RWPE2 (cell line): ENCODE measurements around the gene FCHSD1.
A peak's percentile ranks its signal among the peaks of the same experiment; 100 is the strongest.

ENCODE experiments used
- ATAC-seq: fragments of 200-7000 bp; cut with Tn5 transposase; 3 replicates; pipeline ENCODE4 v1.9.1; 2021; ENCODE audit warnings: low read depth
- DNase-seq: peaks from one replicate; pipeline ENCODE4 v3.0.0-alpha.2; 2020; ENCODE audit warnings: low spot score
- H3K27ac ChIP-seq: fragments of 450-650 bp; 2 replicates; pipeline ENCODE4 v1.5.1; 2017; ENCODE audit warnings: mild to moderate bottlenecking; ENCODE audit not compliant: poor library complexity, severe bottlenecking
- H3K27me3 ChIP-seq: fragments of 250-450 bp; sonication (Bioruptor Pico); 2 replicates; pipeline ENCODE4 v1.5.1; 2021; ENCODE audit warnings: mild to moderate bottlenecking, moderate library complexity; ENCODE audit not compliant: insufficient read depth, poor library complexity, severe bottlenecking
- H3K36me3 ChIP-seq: fragments of 250-450 bp; sonication (Bioruptor Pico); 2 replicates; pipeline ENCODE4 v1.5.1; 2020; ENCODE audit warnings: low read depth, mild to moderate bottlenecking, moderate library complexity
- H3K4me1 ChIP-seq: fragments of 250-450 bp; sonication (Bioruptor Pico); 2 replicates; pipeline ENCODE4 v1.5.1; 2021; ENCODE audit warnings: mild to moderate bottlenecking, moderate library complexity; ENCODE audit not compliant: insufficient read depth, poor library complexity, severe bottlenecking
- H3K4me3 ChIP-seq: fragments of 250-450 bp; sonication (Bioruptor Pico); 2 replicates; pipeline ENCODE4 v1.5.1; 2021; ENCODE audit warnings: mild to moderate bottlenecking, moderate library complexity; ENCODE audit not compliant: severe bottlenecking
- H3K9me3 ChIP-seq: fragments of 250-450 bp; sonication (Bioruptor Pico); 2 replicates; pipeline ENCODE4 v1.5.1; 2021; ENCODE audit warnings: mild to moderate bottlenecking, moderate library complexity; ENCODE audit not compliant: severe bottlenecking
- TF ChIP-seq, protein P1 (sequence below): fragments of 450-650 bp; IDR thresholded peaks from one replicate; pipeline ENCODE4 v1.5.1; 2017; ENCODE audit warnings: mild to moderate bottlenecking, moderate library complexity; ENCODE audit not compliant: poor library complexity, severe bottlenecking

The FCHSD1 gene

DNA sequence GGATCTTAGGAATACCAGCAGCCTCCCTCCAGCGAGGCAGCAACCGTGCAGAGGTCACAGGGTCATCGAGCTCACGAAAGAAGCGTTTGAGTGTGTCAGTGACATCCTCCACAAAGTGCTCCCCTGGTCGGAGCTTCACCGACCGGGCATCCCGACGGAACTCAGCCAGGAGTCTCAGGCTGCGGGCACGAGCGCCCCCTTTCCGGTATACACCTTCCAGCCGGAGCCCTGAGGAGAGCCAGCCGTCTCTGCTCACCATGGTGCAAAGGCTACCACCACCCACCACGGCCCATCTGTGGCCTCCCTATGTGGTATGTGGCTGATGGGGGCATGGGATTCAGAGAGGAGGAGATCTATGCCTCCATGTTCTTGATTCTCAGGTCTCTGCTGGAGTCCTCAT is 10.8 kb upstream of the FCHSD1 start:
- TF ChIP-seq, protein P1, sequence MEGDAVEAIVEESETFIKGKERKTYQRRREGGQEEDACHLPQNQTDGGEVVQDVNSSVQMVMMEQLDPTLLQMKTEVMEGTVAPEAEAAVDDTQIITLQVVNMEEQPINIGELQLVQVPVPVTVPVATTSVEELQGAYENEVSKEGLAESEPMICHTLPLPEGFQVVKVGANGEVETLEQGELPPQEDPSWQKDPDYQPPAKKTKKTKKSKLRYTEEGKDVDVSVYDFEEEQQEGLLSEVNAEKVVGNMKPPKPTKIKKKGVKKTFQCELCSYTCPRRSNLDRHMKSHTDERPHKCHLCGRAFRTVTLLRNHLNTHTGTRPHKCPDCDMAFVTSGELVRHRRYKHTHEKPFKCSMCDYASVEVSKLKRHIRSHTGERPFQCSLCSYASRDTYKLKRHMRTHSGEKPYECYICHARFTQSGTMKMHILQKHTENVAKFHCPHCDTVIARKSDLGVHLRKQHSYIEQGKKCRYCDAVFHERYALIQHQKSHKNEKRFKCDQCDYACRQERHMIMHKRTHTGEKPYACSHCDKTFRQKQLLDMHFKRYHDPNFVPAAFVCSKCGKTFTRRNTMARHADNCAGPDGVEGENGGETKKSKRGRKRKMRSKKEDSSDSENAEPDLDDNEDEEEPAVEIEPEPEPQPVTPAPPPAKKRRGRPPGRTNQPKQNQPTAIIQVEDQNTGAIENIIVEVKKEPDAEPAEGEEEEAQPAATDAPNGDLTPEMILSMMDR, result no peak
- H3K27me3 ChIP-seq, result no peaks in the 10 kb centered on the region
- no peak for DNase-seq

GRCh38 chr5:141657937-141658545 is 6.8 kb upstream of the FCHSD1 start:
- Histone ChIP-seq H3K4me1 (no peaks in the 10 kb centered on the region), H3K27me3 (no peaks in the 10 kb centered on the region), H3K4me3 (no peak overlapping the region), H3K9me3 (no peaks in the 10 kb centered on the region), H3K36me3 (peaks cover 33% of the 10 kb centered on the region), H3K27ac (no peak overlapping the region)
- ATAC-seq (peak; percentile 59), DNase-seq (no peak)
- TF ChIP-seq, protein P1, result no peak

More for the DNA sequence above, 10.8 kb upstream of the FCHSD1 start:
- H3K4me1 ChIP-seq, result no peaks in the 10 kb centered on the region
- no peaks in the 10 kb centered on the region for H3K9me3 ChIP-seq
- no peak for ATAC-seq
- H3K4me3 ChIP-seq, result no peak overlapping the region
- H3K27ac ChIP-seq, result no peak overlapping the region
- peaks cover 54% of the 10 kb centered on the region for H3K36me3 ChIP-seq

DNA sequence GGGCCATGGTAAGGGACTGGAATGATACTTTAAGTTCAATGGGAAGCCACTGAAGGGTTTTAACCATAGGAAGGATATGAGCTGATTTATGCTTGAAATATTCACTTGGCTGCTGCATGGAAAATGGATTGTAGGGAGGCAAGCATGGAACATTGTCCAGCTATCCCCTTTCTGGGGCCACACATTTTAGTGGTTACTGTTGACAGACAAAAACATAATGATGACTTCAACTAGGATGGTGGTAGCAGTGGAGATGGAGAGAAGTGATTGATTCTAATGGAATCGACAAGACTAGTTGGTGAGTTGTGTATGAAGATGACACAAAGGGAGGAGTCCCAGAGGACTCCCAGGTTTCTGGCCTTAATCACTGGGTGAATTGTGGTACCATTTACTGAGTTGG is 6.2 kb upstream of the FCHSD1 start:
- Histone ChIP-seq H3K27ac (no peak overlapping the region), H3K4me3 (no peak overlapping the region), H3K4me1 (no peaks in the 10 kb centered on the region), H3K36me3 (peaks cover 26% of the 10 kb centered on the region), H3K9me3 (no peaks in the 10 kb centered on the region), H3K27me3 (no peaks in the 10 kb centered on the region)
- TF ChIP-seq, protein P1, result no peak
- no peak for DNase-seq
- ATAC-seq, result no peak

DNA sequence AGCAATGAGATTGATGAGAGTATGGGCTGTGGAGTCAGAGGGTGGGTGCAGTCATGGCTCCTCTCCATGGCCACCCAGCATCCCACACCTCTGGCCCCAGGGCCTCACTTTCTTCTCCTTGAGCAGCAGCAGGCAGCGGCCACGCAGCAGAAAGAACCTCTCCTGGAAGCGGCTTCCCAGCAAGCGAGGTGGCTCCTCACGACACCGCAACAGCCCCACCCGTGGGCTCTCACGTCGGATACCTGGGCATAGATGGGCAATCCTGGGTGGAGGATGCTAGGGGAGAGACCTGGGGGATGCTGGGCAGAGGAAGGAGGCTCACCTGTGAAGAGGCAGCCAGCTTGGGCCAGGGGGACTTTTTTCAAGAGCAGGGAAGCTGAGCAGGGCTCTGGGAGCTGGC is 5.2 kb upstream of the FCHSD1 start:
- Histone ChIP-seq H3K4me1 (no peaks in the 10 kb centered on the region), H3K9me3 (no peaks in the 10 kb centered on the region), H3K36me3 (peaks cover 22% of the 10 kb centered on the region), H3K27me3 (no peaks in the 10 kb centered on the region), H3K27ac (no peak overlapping the region), H3K4me3 (no peak overlapping the region)
- DNase-seq, result no peak
- TF ChIP-seq, protein P1, result no peak
- no peak for ATAC-seq

DNA sequence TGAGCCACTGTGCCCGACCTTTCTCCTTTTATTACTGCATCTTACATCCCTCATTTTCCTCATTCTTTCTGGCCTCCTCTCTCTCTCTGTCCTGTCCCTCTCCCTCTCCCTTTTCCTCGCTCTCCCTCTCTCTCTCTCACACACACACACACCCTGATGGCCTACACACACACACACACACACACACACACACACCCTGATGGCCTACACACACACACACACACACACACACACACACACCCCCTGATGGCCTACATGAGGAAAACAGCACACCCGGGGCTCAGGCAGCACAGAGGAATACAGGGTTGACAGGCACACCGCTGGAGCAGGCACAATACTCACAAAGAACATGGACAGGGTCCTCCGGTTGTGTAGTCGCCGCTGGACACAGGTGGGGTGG is 3.8 kb upstream of the FCHSD1 start:
- TF ChIP-seq, protein P1, result no peak
- no peak overlapping the region for H3K27ac ChIP-seq
- peaks cover 18% of the 10 kb centered on the region for H3K36me3 ChIP-seq
- H3K4me1 ChIP-seq, result no peaks in the 10 kb centered on the region
- H3K9me3 ChIP-seq, result no peaks in the 10 kb centered on the region
- no peak for DNase-seq
- no peaks in the 10 kb centered on the region for H3K27me3 ChIP-seq
- H3K4me3 ChIP-seq, result no peak overlapping the region
- ATAC-seq, result no peak
